Astrocyte of the cerebellum (primary cell): ENCODE measurements around the gene SETMAR.

Source experiments
- DNase-seq: peaks from one replicate; pipeline ENCODE4 v3.0.0-alpha.2; 2011; ENCODE audit warnings: low read depth
- H3K4me3 ChIP-seq: 2 replicates; pipeline ENCODE4 v1.5.1; 2011; ENCODE audit warnings: mild to moderate bottlenecking, low read depth, low read length, moderate library complexity
- in situ Hi-C: cut with HindIII; loops from 2 replicates; pipeline ENCODE4 v1.10.0; 2017; ENCODE audit warnings: low sequenced_read_pairs
- TF ChIP-seq, protein P1 (sequence below): IDR thresholded peaks from 2 replicates; pipeline ENCODE4 v1.5.1; 2012; ENCODE audit warnings: low read length, low read depth, moderate library complexity, mild to moderate bottlenecking; ENCODE audit errors: missing control alignments

SETMAR gene

DNA sequence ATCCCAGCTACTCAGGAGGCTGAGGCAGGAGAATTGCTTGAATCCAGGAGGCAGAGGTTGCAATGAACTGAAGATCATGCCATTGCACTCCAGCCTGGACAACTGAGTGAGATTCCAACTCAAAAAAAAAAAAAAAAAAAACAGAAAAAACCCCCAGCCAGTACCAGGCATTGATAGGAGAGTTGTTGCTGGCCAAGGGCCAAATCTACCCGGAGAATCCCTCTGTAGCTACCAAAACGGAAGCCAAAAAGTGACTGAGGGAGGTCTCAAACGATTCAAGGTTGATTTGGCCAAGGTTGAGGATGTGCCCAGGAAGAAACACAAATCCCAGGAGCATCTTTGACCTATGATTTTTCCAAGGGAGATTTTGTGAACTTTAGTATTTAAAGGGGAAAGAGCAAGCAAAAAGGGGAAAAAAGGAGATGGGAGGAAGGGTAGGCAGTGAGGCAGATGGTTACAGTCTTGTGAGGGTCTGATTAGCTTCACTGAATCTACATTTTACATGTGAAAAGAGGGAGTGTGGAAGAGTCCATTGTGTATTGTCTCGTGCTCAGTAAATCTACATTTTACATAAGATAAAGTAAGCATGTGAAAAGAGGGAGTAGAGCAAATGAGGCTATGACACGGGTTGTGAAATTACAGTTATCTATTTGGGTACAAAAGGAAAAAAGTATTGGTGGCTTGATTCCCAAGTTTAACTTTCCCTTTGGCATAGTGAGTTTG lies 32.8 kb downstream of the SETMAR start:
- DNase-seq: no peak
- in situ Hi-C loops: no loop called here
- H3K4me3 ChIP-seq: no peak overlapping the region
- TF ChIP-seq, protein P1, sequence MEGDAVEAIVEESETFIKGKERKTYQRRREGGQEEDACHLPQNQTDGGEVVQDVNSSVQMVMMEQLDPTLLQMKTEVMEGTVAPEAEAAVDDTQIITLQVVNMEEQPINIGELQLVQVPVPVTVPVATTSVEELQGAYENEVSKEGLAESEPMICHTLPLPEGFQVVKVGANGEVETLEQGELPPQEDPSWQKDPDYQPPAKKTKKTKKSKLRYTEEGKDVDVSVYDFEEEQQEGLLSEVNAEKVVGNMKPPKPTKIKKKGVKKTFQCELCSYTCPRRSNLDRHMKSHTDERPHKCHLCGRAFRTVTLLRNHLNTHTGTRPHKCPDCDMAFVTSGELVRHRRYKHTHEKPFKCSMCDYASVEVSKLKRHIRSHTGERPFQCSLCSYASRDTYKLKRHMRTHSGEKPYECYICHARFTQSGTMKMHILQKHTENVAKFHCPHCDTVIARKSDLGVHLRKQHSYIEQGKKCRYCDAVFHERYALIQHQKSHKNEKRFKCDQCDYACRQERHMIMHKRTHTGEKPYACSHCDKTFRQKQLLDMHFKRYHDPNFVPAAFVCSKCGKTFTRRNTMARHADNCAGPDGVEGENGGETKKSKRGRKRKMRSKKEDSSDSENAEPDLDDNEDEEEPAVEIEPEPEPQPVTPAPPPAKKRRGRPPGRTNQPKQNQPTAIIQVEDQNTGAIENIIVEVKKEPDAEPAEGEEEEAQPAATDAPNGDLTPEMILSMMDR: no peak

DNA sequence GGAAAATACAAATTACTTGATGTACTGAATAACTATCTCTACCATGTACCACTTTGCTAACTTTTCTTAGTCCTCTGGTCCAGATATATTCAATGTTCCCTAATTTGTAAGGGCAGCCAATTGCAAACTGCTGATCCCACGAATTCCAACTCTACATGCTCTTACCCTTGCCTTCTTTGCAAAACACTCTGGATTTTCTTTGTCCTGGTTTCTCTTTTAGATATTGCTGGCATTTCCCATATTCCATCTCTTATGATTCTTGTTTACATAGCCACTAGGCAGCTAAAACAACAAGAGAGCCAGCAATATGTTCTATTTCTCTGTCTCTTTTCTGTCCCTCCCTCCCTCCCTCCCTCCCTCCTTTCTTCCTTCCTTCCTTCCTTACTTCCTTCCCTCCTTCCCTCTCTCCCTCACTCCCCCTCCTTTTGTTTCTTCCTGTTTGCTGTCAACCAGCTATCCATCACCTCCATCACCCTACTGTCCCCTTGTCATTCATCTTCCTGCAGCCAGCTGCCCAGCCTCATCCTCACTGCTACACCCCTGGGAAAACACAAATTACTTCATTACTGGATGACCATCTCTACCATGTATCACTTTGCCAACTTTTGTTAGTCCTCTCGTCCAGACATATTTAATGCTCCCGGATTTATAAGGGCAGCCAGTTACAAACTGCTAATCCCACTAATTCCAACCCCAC lies 33.8 kb downstream of the SETMAR start:
- TF ChIP-seq, protein P1: no peak
- DNase-seq: no peak
- in situ Hi-C loops: no loop called here

DNA sequence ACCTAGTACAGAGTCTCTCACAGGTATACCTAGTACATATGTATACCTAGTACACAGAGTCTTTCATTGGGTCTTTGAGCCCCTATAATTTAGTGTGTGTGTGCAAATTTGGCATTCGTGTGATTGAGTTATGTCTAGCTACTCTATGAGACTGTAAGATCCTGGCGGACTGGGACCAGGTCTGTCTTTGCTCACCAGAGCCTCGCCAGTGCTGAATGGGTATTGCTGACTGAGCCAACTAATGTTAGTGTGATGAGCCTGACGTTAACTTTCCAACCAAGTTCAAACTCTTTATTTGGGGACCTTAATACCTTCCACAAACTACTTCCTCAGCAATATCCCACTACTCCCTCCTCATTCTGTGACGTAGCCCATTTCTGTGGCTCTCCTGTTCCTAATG lies 35.6 kb downstream of the SETMAR start:
- TF ChIP-seq, protein P1: no peak
- in situ Hi-C loops: no loop called here

More for the DNA sequence above, 33.8 kb downstream of the SETMAR start:
- no peak overlapping the region for H3K4me3 ChIP-seq

DNA sequence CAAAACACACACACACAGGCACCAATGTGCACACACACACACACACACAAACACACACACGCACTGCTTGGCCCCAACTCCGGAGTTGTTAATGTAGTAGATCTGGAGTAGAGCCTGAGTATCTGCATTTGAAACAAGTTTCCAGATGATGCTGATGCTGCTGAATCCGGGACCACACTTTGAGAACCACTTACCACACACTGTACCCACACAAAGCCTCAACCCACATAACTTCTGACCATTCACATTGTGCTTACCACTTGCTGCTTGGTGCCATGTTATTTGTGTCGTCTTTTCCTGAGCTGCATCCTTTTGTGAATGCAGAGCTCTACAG lies 36.9 kb downstream of the SETMAR start:
- TF ChIP-seq, protein P1: no peak
- no peak overlapping the region for H3K4me3 ChIP-seq
- no peak for DNase-seq
- in situ Hi-C loops: no loop called here

More for the DNA sequence above, 35.6 kb downstream of the SETMAR start:
- DNase-seq: no peak
- H3K4me3 ChIP-seq: no peak overlapping the region

DNA sequence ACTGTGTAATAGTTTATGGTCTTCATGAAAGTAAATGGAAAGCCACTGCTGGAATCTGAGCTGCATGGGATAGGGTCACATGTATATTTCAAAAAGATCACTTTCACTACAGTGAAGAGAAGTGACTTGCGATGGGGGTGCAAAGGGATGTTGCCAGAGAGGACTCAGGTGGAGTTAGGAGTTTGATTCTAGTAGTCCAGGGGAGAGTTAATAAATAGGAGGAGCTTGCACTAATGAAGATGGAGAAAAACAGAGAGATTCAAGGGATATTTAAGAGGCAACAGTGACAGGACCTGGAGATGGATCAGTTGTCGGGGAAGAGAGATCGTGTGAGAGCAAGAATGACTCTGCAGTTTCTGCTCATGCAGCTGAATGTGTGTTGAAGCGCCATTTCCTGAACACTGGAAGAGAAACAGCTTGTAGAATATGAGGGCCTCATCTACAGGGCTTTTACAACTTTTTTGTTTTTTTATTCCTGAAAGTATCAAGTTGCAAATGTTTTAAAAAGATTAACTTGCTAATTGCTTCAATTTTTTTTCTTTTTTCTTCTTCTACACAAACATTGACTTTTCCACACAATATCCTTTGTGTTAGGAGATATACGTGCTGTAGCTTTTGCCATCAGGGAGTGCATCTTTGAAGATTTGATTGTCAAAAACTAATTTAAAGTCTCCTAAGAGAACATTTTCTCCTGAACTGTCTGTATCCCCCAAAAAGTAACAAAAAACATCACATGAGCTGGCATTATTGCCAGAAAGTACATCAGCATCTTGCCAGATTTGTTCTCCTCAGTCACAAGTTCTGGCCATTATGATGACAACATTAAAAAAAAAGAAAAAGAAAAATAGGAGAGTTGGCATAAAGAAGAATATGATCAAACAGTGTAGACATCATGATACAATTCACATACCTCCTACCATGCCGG lies 37.5 kb downstream of the SETMAR start:
- TF ChIP-seq, protein P1: no peak
- in situ Hi-C loops: no loop called here
- H3K4me3 ChIP-seq: no peak overlapping the region
- DNase-seq: no peak

DNA sequence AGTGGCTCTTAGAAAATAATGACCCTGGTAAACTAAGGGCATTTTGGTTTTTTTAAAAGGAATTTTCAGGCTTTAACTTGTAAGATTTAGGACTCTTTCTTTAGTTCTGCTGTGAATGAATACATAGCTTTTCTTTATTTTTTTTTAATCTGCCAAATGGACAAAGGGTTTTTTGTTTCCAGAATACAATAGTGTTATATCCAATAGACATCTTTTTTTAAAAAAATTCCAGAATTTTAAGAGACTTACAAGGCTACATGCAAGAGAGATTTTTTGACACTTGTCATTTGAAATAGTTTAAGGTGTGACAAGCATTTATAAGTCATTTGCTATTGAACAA lies 38.1 kb downstream of the SETMAR start:
- in situ Hi-C loops: no loop called here
- DNase-seq: no peak
- no peak overlapping the region for H3K4me3 ChIP-seq
- TF ChIP-seq, protein P1: no peak
